ENCODE data around the gene METRNL.
"Not testable (repeated sequence)": the region's sequence is repeated elsewhere in the genome, so short reads cannot be mapped to it uniquely, and the experiment has no call there.

Gene METRNL

GRCh38 chr17:83129676-83130075, 50.3 kb downstream of the METRNL start:
- Histone ChIP-seq H3K27me3 (ENCODE audit: control insufficient read depth, insufficient read depth, low read length) (no peaks in the 10 kb centered on the region), H2AFZ (no peak overlapping the region), H3K4me2 (ENCODE audit: low read length) (no peak overlapping the region), H3K27ac (no peak overlapping the region), H3K9ac (no peak overlapping the region), H3K4me3 (ENCODE audit: low read depth, low read length) (no peak overlapping the region), H3K79me2 (no peaks in the 10 kb centered on the region), H3K36me3 (ENCODE audit: control insufficient read depth, insufficient read depth, low read length) (no peaks in the 10 kb centered on the region), H3K9me3 (ENCODE audit: control insufficient read depth, low read length) (no peaks in the 10 kb centered on the region), H3K4me1 (no peaks in the 10 kb centered on the region)
- TF ChIP-seq CTCF (IDR thresholded peaks at IDR 0.05): no peak

GRCh38 chr17:83131401-83132011, 52.1 kb downstream of the METRNL start:
- Histone ChIP-seq H3K4me1 (no peaks in the 10 kb centered on the region), H3K4me3 (ENCODE audit: low read depth, low read length) (no peak overlapping the region), H3K79me2 (no peaks in the 10 kb centered on the region), H3K36me3 (ENCODE audit: control insufficient read depth, insufficient read depth, low read length) (no peaks in the 10 kb centered on the region), H3K27me3 (ENCODE audit: control insufficient read depth, insufficient read depth, low read length) (no peaks in the 10 kb centered on the region), H3K9ac (no peak overlapping the region), H3K9me3 (ENCODE audit: control insufficient read depth, low read length) (no peaks in the 10 kb centered on the region), H2AFZ (no peak overlapping the region), H3K27ac (no peak overlapping the region), H3K4me2 (ENCODE audit: low read length) (no peak overlapping the region)
- no peak for TF ChIP-seq CTCF (IDR thresholded peaks at IDR 0.05)

- H3K27me3 ChIP-seq (ENCODE audit: control insufficient read depth, insufficient read depth, low read length): no peaks in the 10 kb centered on the region
- H3K4me3 ChIP-seq (ENCODE audit: low read depth, low read length): no peak overlapping the region
Observed at GRCh38 chr17:83132251-83133081, 53.1 kb downstream of the METRNL start.

GRCh38 chr17:83133302-83134121, 54.1 kb downstream of the METRNL start:
- no peak for TF ChIP-seq CTCF (IDR thresholded peaks at IDR 0.05)
- Histone ChIP-seq H2AFZ (no peak overlapping the region), H3K4me2 (ENCODE audit: low read length) (no peak overlapping the region), H3K27ac (no peak overlapping the region), H3K9ac (no peak overlapping the region), H3K79me2 (no peaks in the 10 kb centered on the region), H3K4me3 (ENCODE audit: low read depth, low read length) (no peak overlapping the region), H3K27me3 (ENCODE audit: control insufficient read depth, insufficient read depth, low read length) (no peaks in the 10 kb centered on the region), H3K9me3 (ENCODE audit: control insufficient read depth, low read length) (no peaks in the 10 kb centered on the region), H3K4me1 (no peaks in the 10 kb centered on the region), H3K36me3 (ENCODE audit: control insufficient read depth, insufficient read depth, low read length) (no peaks in the 10 kb centered on the region)

More at GRCh38 chr17:83132251-83133081, 53.1 kb downstream of the METRNL start:
- H3K27ac ChIP-seq: no peak overlapping the region
- H2AFZ ChIP-seq: no peak overlapping the region
- H3K4me1 ChIP-seq: no peaks in the 10 kb centered on the region
- no peaks in the 10 kb centered on the region for H3K9me3 ChIP-seq (ENCODE audit: control insufficient read depth, low read length)
- no peaks in the 10 kb centered on the region for H3K36me3 ChIP-seq (ENCODE audit: control insufficient read depth, insufficient read depth, low read length)
- no peaks in the 10 kb centered on the region for H3K79me2 ChIP-seq
- peak; percentile 19 for TF ChIP-seq CTCF (IDR thresholded peaks at IDR 0.05)
- H3K4me2 ChIP-seq (ENCODE audit: low read length): no peak overlapping the region
- no peak overlapping the region for H3K9ac ChIP-seq

GRCh38 chr17:83134456-83134855, 55.0 kb downstream of the METRNL start:
- H3K4me2 ChIP-seq (ENCODE audit: low read length); H3K27ac ChIP-seq; H3K4me1 ChIP-seq; H3K79me2 ChIP-seq; H3K36me3 ChIP-seq (ENCODE audit: control insufficient read depth, insufficient read depth, low read length); H3K9me3 ChIP-seq (ENCODE audit: control insufficient read depth, low read length); H3K9ac ChIP-seq; H3K27me3 ChIP-seq (ENCODE audit: control insufficient read depth, insufficient read depth, low read length); H2AFZ ChIP-seq; H3K4me3 ChIP-seq (ENCODE audit: low read depth, low read length): not testable (repeated sequence)
